Astrocyte of the hippocampus (primary cell): ENCODE data around the gene TOX2.

ENCODE experiments used
- DNase-seq: peaks from one replicate; pipeline ENCODE4 v3.0.0; 2011; ENCODE audit warnings: low read depth, low spot score

The TOX2 gene

GRCh38 chr20:44056010-44056698 lies 141.5 kb downstream of the TOX2 start:
- DNase-seq = peak; percentile 44

- DNase-seq = no peak
Measured at GRCh38 chr20:44057698-44058675, 143.3 kb downstream of the TOX2 start.

GRCh38 chr20:44064501-44065400 lies 150.1 kb downstream of the TOX2 start:
- no peak for DNase-seq

DNA sequence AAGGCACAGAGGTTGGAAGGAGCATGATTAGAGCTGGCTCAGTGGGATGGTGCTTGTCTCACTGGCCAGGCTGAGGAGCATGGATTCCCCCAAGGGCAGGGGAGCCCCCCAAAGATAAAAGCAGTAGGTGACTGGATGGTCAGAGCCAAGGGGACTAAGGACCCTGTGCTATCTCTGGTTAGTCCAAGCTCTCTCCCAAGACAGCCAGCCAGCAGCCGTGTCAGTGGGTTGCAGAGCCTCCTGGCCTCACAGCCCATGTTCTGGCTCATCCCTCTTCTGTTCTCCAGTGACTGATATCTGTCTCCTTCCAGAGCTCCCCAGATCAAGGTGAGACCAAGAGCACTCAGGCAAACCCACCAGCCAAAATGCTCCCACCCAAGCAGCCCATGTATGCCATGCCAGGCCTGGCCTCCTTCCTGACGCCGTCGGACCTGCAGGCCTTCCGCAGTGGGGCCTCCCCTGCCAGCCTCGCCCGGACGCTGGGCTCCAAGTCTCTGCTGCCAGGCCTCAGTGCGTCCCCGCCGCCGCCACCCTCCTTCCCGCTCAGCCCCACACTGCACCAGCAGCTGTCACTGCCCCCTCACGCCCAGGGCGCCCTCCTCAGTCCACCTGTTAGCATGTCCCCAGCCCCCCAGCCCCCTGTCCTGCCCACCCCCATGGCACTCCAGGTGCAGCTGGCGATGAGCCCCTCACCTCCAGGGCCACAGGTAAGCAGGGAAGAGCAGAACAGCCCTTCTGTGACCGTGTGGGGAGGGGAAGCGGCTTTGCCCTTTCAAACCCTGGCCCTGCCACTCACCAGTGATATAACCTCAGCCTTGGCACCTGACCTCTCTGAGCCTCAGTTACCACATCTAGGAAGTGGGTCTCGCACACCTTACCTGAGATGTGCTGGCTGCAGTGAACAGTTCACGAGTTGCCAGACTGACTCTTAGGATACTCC lies 151.0 kb downstream of the TOX2 start:
- DNase-seq = no peak

- DNase-seq = no peak
Measured at GRCh38 chr20:44066645-44067606, 152.3 kb downstream of the TOX2 start.

- DNase-seq = no peak
Measured at GRCh38 chr20:44067650-44068081, 153.0 kb downstream of the TOX2 start.

DNA sequence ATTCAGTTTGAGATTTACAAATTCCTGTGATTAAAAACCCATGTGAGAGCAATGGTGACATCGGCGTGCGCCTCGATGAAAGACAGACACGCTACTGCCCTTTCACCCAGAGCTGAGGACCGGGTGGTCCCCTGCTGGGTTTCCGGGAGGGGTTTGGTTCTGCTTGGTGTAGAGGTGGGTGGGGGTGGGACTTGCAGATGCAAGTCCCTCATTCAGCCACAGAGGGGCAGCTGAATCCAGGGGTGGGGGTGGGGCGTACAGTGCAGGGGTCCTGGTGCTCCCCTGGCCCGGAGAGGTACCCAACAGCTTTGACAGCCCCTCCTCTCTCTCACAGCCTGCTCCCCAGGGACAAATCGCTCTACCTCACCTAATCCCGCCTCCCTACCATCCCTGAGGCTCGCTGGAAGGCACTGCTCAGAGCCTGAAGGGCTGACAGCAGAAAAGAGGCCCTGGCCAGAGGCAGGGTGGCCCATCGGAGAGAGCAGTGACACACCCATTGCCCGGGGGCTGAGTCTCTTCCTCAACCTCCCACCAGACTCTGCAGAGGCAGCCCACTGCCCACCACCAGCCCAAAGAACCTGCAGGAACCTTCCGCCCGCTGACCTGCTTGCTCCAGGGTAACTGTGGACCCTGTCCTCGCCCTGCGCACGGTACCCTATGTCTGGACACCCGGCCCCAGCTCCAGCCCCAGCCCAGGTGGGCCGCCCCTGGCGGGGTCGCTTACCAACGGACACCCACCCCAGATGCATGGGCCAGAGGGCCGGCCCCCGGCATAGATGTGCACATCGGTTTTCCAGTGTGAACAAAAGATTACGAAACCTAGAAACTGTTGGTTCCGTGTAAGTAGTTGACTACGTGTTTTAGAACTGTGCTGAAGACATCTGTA lies 153.9 kb downstream of the TOX2 start:
- no peak for DNase-seq

DNA sequence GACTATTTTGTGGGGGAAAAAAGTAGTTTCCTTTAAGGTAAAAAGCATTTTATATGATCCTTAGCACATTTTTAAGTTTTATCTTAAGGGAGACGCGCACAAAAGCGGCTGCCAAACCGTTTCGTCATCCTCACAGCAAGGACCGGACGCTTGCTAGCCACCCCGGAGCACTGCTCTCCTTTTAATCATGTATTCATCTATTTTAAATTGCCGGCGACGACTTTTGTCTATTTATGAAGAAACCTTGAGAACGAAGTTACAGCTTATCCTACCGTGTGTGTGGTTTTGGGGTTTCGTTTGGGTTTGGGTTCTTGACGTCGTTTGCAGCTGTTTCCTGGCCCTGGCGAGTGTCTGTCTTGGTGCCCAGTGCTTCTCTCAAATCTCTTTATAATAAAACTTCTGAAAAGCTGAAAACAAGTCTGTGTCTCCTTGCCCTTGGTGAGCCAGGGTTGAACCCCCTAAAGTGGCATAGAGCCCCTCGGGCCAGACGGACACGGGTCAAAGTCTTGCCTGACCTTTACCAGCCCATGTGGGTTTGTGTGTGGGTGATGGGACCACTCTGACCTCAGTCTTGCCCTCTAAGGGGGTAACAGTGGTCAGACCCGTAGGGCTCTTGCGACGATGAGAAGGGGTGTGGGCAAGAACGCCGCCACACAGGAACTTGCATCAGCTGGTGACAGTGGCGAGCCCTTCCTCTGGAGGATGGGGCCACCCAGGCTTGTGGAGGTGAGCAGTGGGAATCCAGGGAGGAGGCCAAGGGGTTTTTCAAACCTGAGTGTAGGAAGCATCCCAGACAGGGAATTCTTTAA lies 154.8 kb downstream of the TOX2 start:
- no peak for DNase-seq

GRCh38 chr20:44070139-44070900 lies 155.7 kb downstream of the TOX2 start:
- no peak for DNase-seq

GRCh38 chr20:44071057-44071456 lies 156.4 kb downstream of the TOX2 start:
- no peak for DNase-seq

- no peak for DNase-seq
Measured at GRCh38 chr20:44071526-44072111, 157.0 kb downstream of the TOX2 start.

DNA sequence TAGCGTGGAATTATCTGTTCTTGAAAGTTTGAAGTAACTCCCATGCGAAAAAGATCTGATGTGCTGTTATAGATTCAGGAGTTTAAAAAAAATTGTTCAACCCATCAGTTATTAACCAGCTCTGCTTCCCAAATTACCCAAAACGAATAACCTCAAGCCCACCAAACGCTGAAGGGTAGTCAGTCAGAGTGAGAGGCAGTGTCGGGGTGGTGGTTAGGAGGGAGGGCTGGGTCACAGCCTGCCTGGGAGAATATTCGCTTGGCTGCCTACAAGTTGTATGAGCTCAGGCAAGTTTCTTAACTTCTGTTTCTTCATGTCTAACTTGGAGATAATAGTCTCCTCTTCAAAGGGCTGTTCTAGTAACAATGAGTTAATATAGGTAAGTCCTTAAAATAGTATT lies 157.7 kb downstream of the TOX2 start:
- DNase-seq = no peak

DNA sequence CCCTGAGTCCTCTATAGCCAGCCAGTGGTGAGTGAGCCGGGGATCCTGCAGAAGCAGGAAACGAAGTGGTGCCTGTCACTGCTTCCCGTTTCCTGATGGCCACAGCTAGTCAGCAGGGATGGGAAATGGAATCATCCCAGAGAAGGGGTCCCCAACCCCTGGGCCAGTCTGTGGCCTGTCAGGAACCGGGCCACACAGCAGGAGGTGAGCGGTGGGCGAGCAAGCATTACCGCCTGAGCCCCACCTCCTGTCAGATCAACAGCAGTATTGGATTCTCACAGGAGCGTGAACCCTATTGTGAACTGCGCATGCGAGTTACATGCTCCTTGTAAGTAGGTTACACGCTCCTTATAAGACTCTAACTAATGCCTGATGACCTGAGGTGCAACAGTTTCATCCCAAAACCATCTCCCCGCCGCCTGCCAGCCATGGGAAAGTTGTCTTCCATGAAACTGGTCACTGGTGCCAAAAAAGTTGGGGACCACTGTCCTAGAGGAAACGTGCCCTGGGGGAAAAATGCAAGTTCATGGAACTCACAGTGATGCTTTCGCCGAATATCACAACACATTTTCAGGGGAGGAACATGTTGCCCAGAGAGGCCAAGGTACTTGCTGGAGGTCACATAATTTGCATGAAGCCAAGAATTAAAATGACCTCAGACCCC lies 158.5 kb downstream of the TOX2 start:
- no peak for DNase-seq

GRCh38 chr20:44073675-44074071 lies 159.0 kb downstream of the TOX2 start:
- DNase-seq = no peak

- DNase-seq = peak; percentile 39
Measured at GRCh38 chr20:44074252-44075151, 159.8 kb downstream of the TOX2 start.
